ENCODE results near the gene CYB561D2.

Gene CYB561D2

DNA sequence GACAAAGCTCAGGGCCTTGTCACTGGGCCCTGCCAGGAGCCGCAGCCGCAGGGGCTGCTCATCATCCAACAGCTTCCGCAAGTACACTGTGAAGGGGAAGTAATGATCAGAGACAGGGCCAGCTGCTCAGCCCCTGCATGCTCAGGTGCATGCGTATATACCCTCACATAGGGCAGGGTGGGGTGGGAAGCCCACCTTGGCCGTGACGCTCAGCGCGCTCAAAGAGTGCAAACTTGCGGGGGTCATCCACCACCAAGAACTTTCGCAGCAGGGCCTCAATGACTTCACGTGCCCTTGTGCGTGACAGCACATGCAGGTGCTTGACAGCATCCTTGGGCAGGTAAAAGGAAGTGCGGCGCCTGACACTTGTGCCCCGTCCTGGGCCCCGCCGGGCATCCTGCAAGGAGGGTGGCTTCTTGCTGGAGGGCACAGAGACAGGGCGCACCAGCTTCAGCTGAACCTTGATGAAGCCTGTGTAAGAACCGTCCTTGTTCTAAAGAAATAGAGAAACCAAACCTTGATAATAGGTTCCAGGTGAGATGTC lies 19.2 kb upstream of the CYB561D2 start:
- peaks cover 17% of the 10 kb centered on the region for H3K4me1 ChIP-seq
- H3K9ac ChIP-seq: no peak overlapping the region
- TF ChIP-seq, protein P1, sequence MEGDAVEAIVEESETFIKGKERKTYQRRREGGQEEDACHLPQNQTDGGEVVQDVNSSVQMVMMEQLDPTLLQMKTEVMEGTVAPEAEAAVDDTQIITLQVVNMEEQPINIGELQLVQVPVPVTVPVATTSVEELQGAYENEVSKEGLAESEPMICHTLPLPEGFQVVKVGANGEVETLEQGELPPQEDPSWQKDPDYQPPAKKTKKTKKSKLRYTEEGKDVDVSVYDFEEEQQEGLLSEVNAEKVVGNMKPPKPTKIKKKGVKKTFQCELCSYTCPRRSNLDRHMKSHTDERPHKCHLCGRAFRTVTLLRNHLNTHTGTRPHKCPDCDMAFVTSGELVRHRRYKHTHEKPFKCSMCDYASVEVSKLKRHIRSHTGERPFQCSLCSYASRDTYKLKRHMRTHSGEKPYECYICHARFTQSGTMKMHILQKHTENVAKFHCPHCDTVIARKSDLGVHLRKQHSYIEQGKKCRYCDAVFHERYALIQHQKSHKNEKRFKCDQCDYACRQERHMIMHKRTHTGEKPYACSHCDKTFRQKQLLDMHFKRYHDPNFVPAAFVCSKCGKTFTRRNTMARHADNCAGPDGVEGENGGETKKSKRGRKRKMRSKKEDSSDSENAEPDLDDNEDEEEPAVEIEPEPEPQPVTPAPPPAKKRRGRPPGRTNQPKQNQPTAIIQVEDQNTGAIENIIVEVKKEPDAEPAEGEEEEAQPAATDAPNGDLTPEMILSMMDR (IDR thresholded peaks at IDR 0.05): no peak
- H3K27me3 ChIP-seq (ENCODE audit: control insufficient read depth, insufficient read depth, low read length): no peaks in the 10 kb centered on the region
- no peak overlapping the region for H3K4me3 ChIP-seq (ENCODE audit: low read depth, low read length)
- no peaks in the 10 kb centered on the region for H3K36me3 ChIP-seq (ENCODE audit: control insufficient read depth, insufficient read depth, low read length)
- no peak overlapping the region for H3K4me2 ChIP-seq (ENCODE audit: low read length)
- H3K9me3 ChIP-seq (ENCODE audit: control insufficient read depth, low read length): no peaks in the 10 kb centered on the region
- no peak overlapping the region for H2AFZ ChIP-seq
- H3K79me2 ChIP-seq: peaks cover 12% of the 10 kb centered on the region
- no peak overlapping the region for H3K27ac ChIP-seq

DNA sequence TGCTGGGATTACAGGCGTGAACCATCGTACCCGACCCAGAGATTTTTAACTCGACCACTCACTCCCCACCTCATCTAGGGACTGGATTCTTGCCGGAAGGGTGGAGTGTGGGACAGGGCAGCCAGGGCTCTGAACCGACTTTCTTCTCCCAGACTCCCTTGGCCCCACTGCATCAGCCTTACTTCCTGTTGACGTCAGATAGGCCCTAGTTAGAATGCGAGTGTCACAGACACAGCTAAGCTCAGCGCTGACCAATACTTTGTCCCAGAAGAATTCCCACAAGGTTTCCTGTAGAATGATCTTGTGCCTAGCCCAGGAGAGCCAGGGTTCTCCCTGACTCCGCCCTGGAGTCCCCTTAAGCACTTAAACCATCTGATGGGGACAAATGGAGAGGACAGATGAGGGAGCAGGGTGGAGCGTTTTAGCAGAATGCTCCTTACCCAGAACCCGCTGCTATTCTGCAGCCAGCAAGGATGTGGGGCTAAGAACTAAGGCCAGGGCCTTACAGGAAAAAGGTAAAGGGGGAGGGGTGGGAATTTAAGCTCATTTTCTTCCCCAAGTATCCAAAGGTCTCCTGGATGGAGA lies 16.8 kb upstream of the CYB561D2 start:
- Histone ChIP-seq H3K9me3 (ENCODE audit: control insufficient read depth, low read length) (no peaks in the 10 kb centered on the region), H3K4me3 (ENCODE audit: low read depth, low read length) (no peak overlapping the region), H3K4me1 (peaks cover 9% of the 10 kb centered on the region), H2AFZ (no peak overlapping the region), H3K4me2 (ENCODE audit: low read length) (no peak overlapping the region), H3K9ac (no peak overlapping the region), H3K79me2 (no peaks in the 10 kb centered on the region), H3K27ac (peak overlapping the region; percentile 57), H3K36me3 (ENCODE audit: control insufficient read depth, insufficient read depth, low read length) (no peaks in the 10 kb centered on the region), H3K27me3 (ENCODE audit: control insufficient read depth, insufficient read depth, low read length) (no peaks in the 10 kb centered on the region)
- TF ChIP-seq, protein P1 (IDR thresholded peaks at IDR 0.05): no peak

DNA sequence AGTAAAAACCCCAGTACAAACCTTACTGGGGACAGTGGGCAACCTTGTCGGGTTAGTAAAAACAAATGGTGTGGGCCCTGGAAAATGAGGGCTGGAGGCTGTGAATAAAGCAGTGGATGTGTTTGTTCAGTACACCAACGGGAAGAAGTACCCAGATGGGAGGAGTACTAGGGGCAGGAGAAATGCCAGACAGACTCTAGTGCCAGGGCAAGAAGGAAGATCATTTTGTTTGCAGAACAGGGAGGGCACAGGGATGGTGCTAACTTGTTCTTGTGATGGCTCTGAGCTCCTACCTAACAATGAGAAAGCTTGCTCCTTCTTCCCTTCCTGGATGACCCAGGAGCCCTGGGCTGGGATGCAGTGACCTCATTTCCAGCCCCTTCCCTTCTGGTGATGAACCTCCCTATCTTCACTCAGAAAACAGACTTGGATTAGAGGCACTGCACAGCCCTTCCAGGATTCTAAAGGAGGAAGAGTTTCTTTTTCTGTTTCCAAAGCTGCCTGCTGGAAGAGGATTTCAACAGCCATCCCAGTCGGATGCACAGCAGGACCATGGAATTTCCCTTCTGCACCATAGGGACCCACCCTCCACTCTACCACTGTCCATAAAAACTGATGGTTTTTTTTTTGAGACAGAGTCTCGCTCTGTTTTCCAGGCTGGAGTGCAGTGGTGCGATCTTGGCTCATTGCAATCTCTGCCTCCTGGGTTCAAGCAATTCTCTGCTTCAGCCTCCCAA lies 16.2 kb upstream of the CYB561D2 start:
- H3K4me2 ChIP-seq (ENCODE audit: low read length): no peak overlapping the region
- peaks cover 9% of the 10 kb centered on the region for H3K4me1 ChIP-seq
- no peaks in the 10 kb centered on the region for H3K9me3 ChIP-seq (ENCODE audit: control insufficient read depth, low read length)
- TF ChIP-seq, protein P1 (IDR thresholded peaks at IDR 0.05): no peak
- no peak overlapping the region for H3K4me3 ChIP-seq (ENCODE audit: low read depth, low read length)
- H3K27me3 ChIP-seq (ENCODE audit: control insufficient read depth, insufficient read depth, low read length): no peaks in the 10 kb centered on the region
- H3K36me3 ChIP-seq (ENCODE audit: control insufficient read depth, insufficient read depth, low read length): no peaks in the 10 kb centered on the region
- H3K27ac ChIP-seq: peak overlapping the region; percentile 57
- H2AFZ ChIP-seq: no peak overlapping the region
- H3K9ac ChIP-seq: no peak overlapping the region
- H3K79me2 ChIP-seq: no peaks in the 10 kb centered on the region

DNA sequence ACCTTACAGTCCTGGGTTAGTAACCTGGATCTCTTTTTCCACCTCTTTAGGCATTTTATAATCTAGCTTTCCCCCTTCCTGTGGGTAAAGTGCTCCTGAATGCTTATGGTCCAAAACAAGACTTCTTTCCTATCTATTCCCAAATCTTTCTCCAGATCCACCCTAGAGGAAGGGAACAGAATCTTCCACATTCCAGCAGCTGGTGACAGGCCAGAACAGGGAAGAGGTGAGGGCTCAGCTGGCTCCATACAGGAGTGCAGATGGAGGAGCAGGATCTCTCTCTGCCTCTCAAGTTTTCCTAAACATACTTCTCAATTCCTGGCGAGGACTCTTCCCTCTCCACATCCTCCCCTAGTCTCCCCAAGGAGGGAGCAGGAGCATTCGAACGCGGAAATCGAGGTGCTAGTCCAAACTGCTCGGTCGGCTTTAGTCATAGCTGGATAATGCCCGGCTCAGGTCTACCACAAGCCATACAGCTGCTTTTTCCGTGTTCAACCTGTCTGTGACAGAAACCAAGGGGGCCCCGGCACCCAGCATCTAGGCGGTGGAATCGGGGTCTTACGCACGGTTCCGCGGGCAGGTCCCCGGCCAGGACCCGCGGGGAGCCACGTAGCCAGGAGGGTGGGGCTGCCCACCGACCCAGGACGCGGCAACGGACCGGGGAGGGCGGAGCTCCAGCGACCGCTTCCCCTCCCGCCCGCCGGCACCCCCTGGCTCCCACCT lies 14.0 kb upstream of the CYB561D2 start:
- TF ChIP-seq, protein P1 (IDR thresholded peaks at IDR 0.05): no peak
- H3K4me1 ChIP-seq: peaks cover 9% of the 10 kb centered on the region
- no peaks in the 10 kb centered on the region for H3K9me3 ChIP-seq (ENCODE audit: control insufficient read depth, low read length)

More for the DNA sequence above, 14.0 kb upstream of the CYB561D2 start:
- no peaks in the 10 kb centered on the region for H3K36me3 ChIP-seq (ENCODE audit: control insufficient read depth, insufficient read depth, low read length)
- peak overlapping the region; percentile 76 for H3K4me3 ChIP-seq (ENCODE audit: low read depth, low read length)
- peak overlapping the region; percentile 57 for H3K27ac ChIP-seq
- no peaks in the 10 kb centered on the region for H3K79me2 ChIP-seq
- no peak overlapping the region for H3K9ac ChIP-seq
- H3K4me2 ChIP-seq (ENCODE audit: low read length): peak overlapping the region; percentile 100
- H3K27me3 ChIP-seq (ENCODE audit: control insufficient read depth, insufficient read depth, low read length): no peaks in the 10 kb centered on the region
- peak overlapping the region; percentile 97 for H2AFZ ChIP-seq
